Measurements from ENCODE around the gene CHTOP.
"Not testable (repeated sequence)": the region's sequence is repeated elsewhere in the genome, so short reads cannot be mapped to it uniquely, and the experiment has no call there.

CHTOP gene

DNA sequence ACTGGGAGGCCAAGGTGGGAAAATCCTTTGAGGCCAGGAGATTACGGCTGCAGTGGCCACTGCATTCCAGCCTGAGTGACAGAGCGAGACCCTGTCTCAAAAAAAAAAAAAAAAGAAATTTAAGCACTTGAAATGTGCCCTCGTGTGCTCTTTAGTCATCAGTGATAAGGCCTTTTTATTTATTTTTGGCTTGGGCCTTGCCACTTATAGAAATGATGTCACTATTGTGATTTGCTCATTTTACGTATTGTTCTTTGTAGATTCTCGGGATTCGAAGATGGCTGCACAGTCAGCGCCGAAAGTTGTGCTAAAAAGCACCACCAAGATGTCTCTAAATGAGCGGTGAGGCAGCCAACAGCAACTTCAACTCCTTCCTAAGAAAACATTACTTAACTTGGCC, 2.4 kb downstream of the CHTOP start:
- H3K27ac Mint-ChIP-seq = no peak overlapping the region
- H3K4me1 Mint-ChIP-seq (ENCODE audit: low read depth) = peaks cover 25% of the 10 kb centered on the region
- peaks cover 27% of the 10 kb centered on the region for H3K36me3 Mint-ChIP-seq (ENCODE audit: low read depth)
- no peaks in the 10 kb centered on the region for H3K9me3 Mint-ChIP-seq
- no peaks in the 10 kb centered on the region for H3K27me3 Mint-ChIP-seq (ENCODE audit: low read depth)
- H3K4me3 Mint-ChIP-seq = peak overlapping the region; percentile 67

DNA sequence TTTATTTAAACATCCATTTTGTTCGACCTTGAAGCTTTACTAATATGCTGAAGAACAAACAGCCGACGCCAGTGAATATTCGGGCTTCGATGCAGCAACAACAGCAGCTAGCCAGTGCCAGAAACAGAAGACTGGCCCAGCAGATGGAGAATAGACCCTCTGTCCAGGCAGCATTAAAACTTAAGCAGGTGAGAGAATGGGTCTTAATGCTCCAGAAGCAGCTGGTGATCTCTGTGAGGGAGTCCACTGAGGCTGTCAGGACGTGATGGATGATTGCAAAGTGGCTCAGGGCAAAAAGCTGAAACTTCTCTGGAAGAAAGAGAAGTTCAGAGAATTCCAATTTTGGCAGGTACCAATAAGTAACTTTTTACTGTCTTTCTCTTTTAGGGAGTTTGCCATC, 4.4 kb downstream of the CHTOP start:
- H3K4me3 Mint-ChIP-seq = no peak overlapping the region

DNA sequence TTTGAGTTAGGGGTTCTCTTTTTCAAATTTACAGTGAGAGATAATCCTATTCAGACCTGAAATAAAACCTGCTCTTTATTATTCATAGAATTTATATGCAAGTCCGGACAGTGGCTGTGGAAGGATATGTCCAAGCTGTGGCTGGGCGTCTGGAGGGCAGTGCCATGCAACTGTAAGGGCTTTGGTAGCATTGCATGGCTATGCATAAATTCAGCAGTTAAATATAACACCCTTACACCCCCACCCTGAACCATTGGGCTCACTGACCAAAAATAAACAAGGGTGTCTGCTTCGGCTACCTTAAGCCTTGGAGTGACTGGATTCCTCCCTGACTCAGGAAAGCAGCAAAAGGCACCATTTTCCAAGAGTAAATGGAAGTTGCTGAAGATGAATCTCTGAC, 5.4 kb downstream of the CHTOP start:
- Mint-ChIP-seq H3K9me3 (no peaks in the 10 kb centered on the region), H3K27ac (no peak overlapping the region), H3K4me3 (no peak overlapping the region), H3K36me3 (ENCODE audit: low read depth) (peaks cover 53% of the 10 kb centered on the region), H3K4me1 (ENCODE audit: low read depth) (peaks cover 26% of the 10 kb centered on the region), H3K27me3 (ENCODE audit: low read depth) (no peaks in the 10 kb centered on the region)

More for the DNA sequence above, 4.4 kb downstream of the CHTOP start:
- Mint-ChIP-seq H3K27me3 (ENCODE audit: low read depth) (no peaks in the 10 kb centered on the region), H3K9me3 (no peaks in the 10 kb centered on the region), H3K36me3 (ENCODE audit: low read depth) (peaks cover 45% of the 10 kb centered on the region), H3K27ac (no peak overlapping the region), H3K4me1 (ENCODE audit: low read depth) (peaks cover 18% of the 10 kb centered on the region)

GRCh38 chr1:153640213-153640612, 6.3 kb downstream of the CHTOP start:
- not testable (repeated sequence) for H3K4me3 Mint-ChIP-seq; H3K27ac Mint-ChIP-seq; H3K9me3 Mint-ChIP-seq; H3K27me3 Mint-ChIP-seq (ENCODE audit: low read depth)
- Mint-ChIP-seq H3K36me3 (ENCODE audit: low read depth) (peaks cover 58% of the 10 kb centered on the region), H3K4me1 (ENCODE audit: low read depth) (peaks cover 29% of the 10 kb centered on the region)

GRCh38 chr1:153640861-153641260, 7.0 kb downstream of the CHTOP start:
- H3K27me3 Mint-ChIP-seq (ENCODE audit: low read depth) = no peaks in the 10 kb centered on the region
- peaks cover 35% of the 10 kb centered on the region for H3K4me1 Mint-ChIP-seq (ENCODE audit: low read depth)
- no peak overlapping the region for H3K27ac Mint-ChIP-seq
- H3K4me3 Mint-ChIP-seq = no peak overlapping the region
- H3K36me3 Mint-ChIP-seq (ENCODE audit: low read depth) = peaks cover 64% of the 10 kb centered on the region
- H3K9me3 Mint-ChIP-seq = no peaks in the 10 kb centered on the region

DNA sequence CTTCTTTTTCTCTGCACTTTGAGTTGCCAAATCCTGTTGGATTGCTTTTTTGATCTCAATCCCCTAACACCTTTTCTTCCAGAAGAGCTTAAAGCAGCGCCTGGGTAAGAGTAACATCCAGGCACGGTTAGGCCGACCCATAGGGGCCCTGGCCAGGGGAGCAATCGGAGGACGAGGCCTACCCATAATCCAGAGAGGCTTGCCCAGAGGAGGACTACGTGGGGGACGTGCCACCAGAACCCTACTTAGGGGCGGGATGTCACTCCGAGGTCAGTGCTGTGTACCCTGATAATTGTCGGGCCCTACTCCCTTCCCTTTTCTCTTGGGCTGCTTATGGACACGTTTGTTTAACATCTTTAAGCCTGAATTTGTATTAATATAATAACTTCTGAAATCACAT, 8.3 kb downstream of the CHTOP start:
- no peak overlapping the region for H3K27ac Mint-ChIP-seq
- H3K4me1 Mint-ChIP-seq (ENCODE audit: low read depth) = peaks cover 34% of the 10 kb centered on the region
- H3K36me3 Mint-ChIP-seq (ENCODE audit: low read depth) = peaks cover 70% of the 10 kb centered on the region
- no peaks in the 10 kb centered on the region for H3K27me3 Mint-ChIP-seq (ENCODE audit: low read depth)
- no peaks in the 10 kb centered on the region for H3K9me3 Mint-ChIP-seq
- H3K4me3 Mint-ChIP-seq = no peak overlapping the region

GRCh38 chr1:153643100-153643499, 9.2 kb downstream of the CHTOP start:
- Mint-ChIP-seq H3K27ac (no peak overlapping the region), H3K4me1 (ENCODE audit: low read depth) (peaks cover 33% of the 10 kb centered on the region), H3K4me3 (no peak overlapping the region), H3K9me3 (no peaks in the 10 kb centered on the region), H3K36me3 (ENCODE audit: low read depth) (peaks cover 68% of the 10 kb centered on the region), H3K27me3 (ENCODE audit: low read depth) (no peaks in the 10 kb centered on the region)

- H3K4me1 Mint-ChIP-seq (ENCODE audit: low read depth) = peaks cover 33% of the 10 kb centered on the region
- H3K27ac Mint-ChIP-seq = no peak overlapping the region
- no peak overlapping the region for H3K4me3 Mint-ChIP-seq
- no peaks in the 10 kb centered on the region for H3K9me3 Mint-ChIP-seq
- H3K27me3 Mint-ChIP-seq (ENCODE audit: low read depth) = no peaks in the 10 kb centered on the region
- peaks cover 68% of the 10 kb centered on the region for H3K36me3 Mint-ChIP-seq (ENCODE audit: low read depth)
Observed at GRCh38 chr1:153643816-153644215, 9.9 kb downstream of the CHTOP start.

DNA sequence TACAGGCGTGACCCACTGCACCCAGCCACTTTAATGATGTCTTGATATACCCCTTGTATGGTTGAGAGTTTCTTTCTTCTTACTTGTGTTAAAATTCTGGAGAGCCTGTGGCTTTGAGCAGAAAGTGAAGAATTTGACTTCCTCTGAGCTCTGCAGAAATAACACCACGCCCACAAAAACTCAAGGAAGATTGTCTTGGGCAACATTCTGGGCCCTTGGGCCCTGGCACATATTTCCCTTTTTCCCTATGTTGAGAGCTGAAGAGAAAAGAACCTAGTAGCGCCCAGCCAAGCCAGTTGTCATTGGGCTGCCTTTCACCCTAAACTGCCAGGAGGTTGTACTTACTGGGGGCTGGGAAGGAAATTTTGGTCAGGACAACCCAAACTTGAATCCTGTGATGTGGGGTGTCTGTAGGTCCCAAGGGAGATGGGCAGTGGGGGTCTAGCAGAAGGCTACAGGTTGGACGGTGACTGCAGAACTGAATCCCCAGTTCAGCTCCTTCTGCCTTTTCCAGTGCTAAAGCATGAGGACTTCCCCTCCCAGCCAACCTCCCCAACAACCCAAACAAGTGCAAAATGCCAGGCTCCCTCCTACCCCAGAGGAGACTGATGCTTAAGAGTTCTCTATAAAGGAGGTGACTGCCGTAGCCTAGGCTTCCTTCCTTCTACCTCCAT, 12.9 kb downstream of the CHTOP start:
- Mint-ChIP-seq H3K36me3 (ENCODE audit: low read depth) (peaks cover 54% of the 10 kb centered on the region), H3K27ac (peak overlapping the region; percentile 29), H3K9me3 (no peaks in the 10 kb centered on the region), H3K4me1 (ENCODE audit: low read depth) (peaks cover 39% of the 10 kb centered on the region), H3K27me3 (ENCODE audit: low read depth) (no peaks in the 10 kb centered on the region), H3K4me3 (no peak overlapping the region)

GRCh38 chr1:153647346-153647714, 13.5 kb downstream of the CHTOP start:
- H3K36me3 Mint-ChIP-seq (ENCODE audit: low read depth) = peaks cover 49% of the 10 kb centered on the region
- peaks cover 39% of the 10 kb centered on the region for H3K4me1 Mint-ChIP-seq (ENCODE audit: low read depth)
- no peak overlapping the region for H3K27ac Mint-ChIP-seq
- no peaks in the 10 kb centered on the region for H3K9me3 Mint-ChIP-seq
- no peaks in the 10 kb centered on the region for H3K27me3 Mint-ChIP-seq (ENCODE audit: low read depth)
- no peak overlapping the region for H3K4me3 Mint-ChIP-seq

- peaks cover 43% of the 10 kb centered on the region for H3K36me3 Mint-ChIP-seq (ENCODE audit: low read depth)
- H3K4me1 Mint-ChIP-seq (ENCODE audit: low read depth) = peaks cover 37% of the 10 kb centered on the region
- H3K9me3 Mint-ChIP-seq = no peaks in the 10 kb centered on the region
- H3K27ac Mint-ChIP-seq = no peak overlapping the region
- H3K27me3 Mint-ChIP-seq (ENCODE audit: low read depth) = no peaks in the 10 kb centered on the region
- no peak overlapping the region for H3K4me3 Mint-ChIP-seq
Observed at GRCh38 chr1:153648000-153648643, 14.3 kb downstream of the CHTOP start.

- no peaks in the 10 kb centered on the region for H3K27me3 Mint-ChIP-seq (ENCODE audit: low read depth)
- H3K9me3 Mint-ChIP-seq = no peaks in the 10 kb centered on the region
- H3K4me3 Mint-ChIP-seq = no peak overlapping the region
- peak overlapping the region; percentile 67 for H3K27ac Mint-ChIP-seq
- peaks cover 27% of the 10 kb centered on the region for H3K4me1 Mint-ChIP-seq (ENCODE audit: low read depth)
- peaks cover 31% of the 10 kb centered on the region for H3K36me3 Mint-ChIP-seq (ENCODE audit: low read depth)
Observed at GRCh38 chr1:153649137-153649862, 15.4 kb downstream of the CHTOP start.

DNA sequence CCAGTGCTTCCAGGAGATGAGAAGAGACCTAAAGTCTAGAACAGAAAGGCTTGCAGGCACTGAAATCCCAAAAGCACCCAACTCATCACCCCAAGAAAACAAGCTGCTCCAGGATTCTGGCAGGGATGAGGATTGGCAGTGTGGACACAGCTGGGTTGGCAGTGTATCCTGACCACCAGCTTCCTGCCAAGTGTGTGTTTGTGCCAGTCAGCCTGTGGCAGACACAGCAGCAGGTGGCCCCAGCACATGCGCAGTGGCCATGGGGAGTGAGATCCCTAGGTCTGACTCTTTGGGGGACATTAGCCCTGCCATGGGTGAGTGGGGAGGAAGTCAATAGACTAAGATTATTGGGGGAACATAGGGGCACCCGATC, 16.0 kb downstream of the CHTOP start:
- Mint-ChIP-seq H3K9me3 (no peaks in the 10 kb centered on the region), H3K4me1 (ENCODE audit: low read depth) (peaks cover 25% of the 10 kb centered on the region), H3K4me3 (no peak overlapping the region), H3K36me3 (ENCODE audit: low read depth) (peaks cover 25% of the 10 kb centered on the region), H3K27me3 (ENCODE audit: low read depth) (no peaks in the 10 kb centered on the region), H3K27ac (peak overlapping the region; percentile 67)

DNA sequence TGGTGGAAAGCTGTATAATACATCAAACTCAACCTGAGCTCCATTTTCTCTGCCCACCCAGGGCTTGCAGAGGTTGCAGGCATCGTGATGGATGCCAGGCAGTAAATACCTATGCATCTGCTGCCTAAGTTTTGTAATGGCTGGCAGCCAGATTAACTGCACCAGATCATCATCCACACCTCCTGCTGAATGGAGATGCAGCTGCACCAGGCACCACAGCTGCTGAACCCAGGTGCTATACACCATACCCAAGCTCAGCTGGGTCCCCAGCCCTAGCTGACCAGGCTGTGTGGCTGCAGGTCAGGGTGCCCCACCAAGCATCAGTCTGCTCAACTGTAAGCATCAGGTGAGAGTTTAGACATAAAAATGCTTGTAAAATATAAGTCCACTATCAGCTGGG, 17.9 kb downstream of the CHTOP start:
- H3K4me1 Mint-ChIP-seq (ENCODE audit: low read depth) = peaks cover 16% of the 10 kb centered on the region
- H3K9me3 Mint-ChIP-seq = no peaks in the 10 kb centered on the region
- H3K27me3 Mint-ChIP-seq (ENCODE audit: low read depth) = no peaks in the 10 kb centered on the region
- peaks cover 8% of the 10 kb centered on the region for H3K36me3 Mint-ChIP-seq (ENCODE audit: low read depth)
- no peak overlapping the region for H3K4me3 Mint-ChIP-seq
- no peak overlapping the region for H3K27ac Mint-ChIP-seq

Measured in T-helper 1 cell treated with Interleukin-12 subunit alpha and Interleukin-12 subunit beta and Interleukin-4 antibody, amounts not matched to agents 30 μg/mL and 1 μg/mL, for 36 hours (primary cell).